GM19240 (cell line): ENCODE results near the gene ALDH1L1.

Experiments used
- DNase-seq: peaks from one replicate; pipeline ENCODE4 v3.0.0; 2011; ENCODE audit warnings: low spot score; ENCODE audit not compliant: insufficient read length

Gene ALDH1L1

DNA sequence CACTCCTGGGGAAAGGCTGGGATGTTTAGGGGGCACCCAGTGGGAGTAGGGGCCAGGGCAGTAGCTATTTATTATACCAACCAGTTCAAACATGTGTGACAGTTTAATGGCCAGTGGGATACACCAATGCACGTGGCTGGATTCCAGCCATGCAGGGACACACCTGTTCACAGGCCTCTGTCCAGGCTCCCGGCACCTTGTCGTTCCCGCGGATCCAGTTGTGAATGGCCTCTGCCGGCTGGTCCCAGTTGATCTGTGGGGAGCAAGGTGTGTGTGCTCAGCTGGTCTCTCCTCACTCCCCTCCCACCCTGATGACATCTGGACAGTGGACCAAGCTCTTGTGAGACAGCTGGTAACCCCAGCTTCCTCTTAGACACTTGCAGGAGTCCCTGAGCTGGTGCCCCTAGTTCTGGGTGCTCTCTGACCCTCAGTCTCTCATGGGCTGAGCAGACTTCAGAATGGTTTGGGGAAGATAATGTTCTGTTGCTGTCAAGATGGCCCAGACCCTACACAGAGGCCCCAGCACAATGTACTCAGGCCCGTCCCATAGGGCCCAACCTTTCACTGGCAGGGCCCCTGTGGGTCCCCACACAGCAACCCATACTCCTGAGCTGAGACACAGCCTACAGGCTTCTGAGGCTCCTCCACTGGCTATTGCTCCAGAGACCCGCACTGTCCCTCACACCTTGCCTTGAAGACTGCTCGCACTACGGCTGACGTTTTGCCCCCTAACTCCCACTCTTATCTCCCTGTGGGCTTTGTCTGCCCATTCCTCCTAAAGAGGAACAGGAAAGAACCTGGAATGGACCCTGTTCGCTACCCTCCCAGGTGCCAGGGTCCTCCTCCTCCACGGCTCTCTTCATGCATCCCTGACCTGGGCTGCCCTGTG is 25.8 kb downstream of the ALDH1L1 start:
- DNase-seq: no peak

DNA sequence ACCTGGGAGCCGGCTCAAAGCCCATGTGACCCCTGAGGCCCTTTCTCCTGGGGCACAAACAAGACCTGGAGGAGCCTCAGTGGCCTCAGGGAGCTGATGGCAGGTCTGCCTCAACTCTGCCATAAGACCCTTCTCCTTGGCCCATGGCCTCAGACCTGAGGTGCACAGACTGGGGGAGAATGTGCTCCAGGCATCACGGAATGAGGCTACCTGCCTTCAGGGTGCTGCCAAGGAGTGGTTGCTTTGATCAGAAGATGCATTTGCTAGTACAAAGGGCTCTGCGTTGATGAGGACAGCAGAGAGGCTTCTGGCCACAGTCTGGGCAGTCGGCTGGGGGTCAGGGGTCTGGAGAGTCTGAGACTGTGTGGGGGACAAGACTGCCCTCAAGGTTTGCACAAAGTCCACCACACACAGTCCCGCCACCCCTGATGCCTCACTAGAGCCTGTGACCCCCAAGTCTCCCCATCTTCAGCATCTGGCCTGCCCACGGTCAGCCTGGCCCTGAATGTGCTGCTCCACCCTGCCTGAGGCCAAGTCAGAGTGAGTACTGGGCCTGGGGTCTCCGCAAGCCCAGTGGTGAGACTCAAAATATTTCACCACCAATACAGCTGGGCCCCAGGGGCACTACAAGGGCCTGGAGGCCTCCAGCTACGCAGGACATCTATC is 26.6 kb downstream of the ALDH1L1 start:
- DNase-seq: no peak

DNA sequence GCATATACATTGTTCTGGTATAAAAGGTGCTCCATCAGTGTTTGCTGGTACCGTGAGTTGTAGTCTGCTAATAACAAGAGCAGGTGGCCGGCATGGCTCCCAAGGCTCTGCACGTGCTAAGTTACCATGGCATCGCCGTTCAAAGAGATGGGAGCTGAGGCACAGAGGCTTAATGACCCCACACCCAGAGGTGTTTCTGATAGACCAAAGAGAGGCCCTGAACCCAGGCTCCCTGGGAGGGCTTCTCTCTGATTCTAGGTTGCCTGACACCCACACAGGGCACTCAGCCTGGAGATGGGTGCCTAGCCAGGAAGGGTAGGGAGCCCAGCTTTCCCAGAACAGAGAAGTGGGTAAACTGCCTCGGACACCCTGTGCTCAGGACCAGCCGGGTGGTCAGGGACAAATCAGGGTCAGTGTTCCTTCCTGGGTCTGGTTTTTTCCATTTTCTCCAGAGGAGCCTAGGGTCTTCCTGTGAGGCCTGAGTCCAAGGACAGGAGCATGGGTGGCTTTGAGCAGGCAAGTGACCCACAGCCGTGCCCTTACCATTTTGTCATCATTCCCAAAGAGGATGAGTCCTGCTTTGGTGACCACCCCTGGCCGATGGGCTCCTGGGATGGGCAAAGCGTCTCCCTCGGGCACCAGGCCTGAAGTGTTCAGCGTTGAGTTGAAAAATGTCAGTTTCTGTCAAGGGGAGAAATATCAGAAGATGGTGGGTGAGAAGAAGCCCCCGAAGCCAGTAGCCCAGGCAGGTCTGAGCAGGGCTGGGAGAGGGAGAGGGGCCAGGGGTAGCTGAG is 27.3 kb downstream of the ALDH1L1 start:
- no peak for DNase-seq

DNA sequence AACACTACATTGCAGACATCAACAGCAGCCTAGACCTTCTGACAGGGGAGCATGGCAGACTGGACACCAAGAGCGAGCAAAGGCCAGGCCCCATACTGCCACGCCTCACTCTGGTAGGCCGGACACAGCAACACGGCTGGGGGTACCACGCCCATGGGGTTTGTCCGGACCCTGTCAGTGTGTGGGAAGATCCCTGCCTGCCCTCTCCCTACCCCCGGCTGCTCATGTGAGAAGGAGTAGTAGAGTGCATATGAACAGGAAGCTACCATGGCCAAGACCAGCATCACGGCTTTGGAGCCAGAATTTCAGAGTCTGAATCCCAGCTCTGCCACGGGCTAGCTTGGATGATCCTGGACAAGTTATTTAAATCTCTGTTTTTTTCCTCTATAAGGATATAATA is 27.9 kb downstream of the ALDH1L1 start:
- DNase-seq: no peak

DNA sequence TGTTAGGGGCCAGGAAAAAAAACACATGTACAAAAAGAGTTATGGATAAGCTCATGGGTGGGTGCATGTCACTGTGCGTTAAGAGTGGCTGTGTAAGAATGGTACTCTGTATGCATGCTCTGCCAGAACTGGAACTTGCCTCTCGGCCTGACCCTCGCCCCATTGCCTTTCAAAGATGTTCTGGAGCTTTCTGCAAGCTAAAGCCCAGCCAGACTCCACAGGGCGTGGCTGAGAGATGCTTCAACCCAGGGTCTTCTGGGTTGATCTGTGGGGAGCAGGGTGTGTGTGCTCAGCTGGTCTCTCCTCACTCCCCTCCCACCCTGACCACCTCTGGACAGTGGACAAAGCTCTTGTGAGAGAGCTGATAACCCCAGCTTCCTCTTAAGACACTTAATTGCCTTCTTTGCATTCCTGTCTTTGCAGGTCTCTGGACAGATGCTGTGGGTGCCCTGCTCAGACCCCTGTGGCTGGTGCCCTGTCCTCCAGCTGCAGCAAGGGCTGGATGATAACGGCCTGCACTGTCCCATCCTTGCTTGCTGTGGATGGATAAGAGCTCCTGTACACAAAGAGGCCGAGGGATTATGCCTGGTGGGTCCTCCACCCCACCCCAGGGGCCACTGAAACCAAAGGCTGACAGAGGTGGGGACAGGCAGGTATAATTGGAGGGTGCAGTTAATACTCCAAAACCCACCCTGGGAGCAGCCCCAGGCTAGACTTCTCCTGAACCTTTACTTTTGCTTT is 28.7 kb downstream of the ALDH1L1 start:
- no peak for DNase-seq

DNA sequence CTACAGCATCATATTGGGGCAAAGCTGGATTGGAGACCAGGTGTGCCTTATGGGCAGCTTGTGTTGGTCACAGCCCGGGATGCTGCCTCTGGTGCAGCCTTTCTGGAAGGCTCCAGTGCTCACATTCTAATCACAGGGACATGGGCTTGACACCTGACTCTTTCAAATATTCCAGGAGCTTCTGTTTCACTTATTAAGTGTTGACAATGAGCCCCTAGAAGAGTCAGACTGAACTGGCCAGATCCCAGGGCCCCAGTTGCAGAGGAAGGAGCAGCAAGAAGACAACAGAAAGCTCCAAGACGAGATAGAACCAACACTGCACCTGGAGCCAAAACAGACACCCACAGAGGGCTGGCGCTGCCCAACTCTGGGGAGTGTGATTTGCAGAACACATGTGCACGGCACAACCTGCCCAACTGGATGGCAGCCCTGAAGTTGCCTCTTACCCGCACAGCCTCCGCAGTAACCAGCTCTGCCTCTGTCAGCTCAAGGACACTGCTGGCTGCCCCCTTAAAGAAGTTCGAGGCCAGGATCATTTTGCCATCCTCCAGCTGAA is 30.3 kb downstream of the ALDH1L1 start:
- no peak for DNase-seq

DNA sequence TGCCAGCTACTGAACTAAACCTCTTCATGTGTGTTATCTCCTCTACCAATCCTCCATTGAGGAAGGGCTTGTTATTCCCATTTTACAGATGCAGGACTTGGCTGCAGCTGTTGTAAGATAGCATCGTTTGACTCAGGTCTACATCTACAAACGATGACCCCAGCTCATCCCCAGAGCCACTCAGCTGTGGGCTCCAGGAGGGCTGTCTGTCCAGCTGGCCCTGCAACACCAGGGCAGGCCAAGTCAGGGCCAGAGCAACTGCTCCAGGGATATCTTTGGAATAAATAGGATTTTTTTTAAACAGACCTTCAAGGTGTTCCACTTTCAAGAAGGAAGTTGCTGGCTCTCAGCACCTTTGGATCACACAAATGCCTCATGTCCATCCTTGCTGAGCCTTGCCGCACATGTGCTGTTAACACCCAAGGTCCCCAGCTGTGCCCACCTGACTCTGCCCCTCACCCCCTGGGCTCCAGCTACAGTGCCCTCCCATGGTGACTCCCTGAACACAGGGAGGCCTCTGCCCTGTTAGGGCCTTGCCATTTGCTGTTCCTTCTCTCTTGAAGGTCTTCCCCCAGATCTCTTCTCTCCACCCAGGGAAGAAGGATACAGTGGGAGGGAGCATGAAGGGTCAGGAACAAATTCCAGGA is 31.0 kb downstream of the ALDH1L1 start:
- DNase-seq: no peak

DNA sequence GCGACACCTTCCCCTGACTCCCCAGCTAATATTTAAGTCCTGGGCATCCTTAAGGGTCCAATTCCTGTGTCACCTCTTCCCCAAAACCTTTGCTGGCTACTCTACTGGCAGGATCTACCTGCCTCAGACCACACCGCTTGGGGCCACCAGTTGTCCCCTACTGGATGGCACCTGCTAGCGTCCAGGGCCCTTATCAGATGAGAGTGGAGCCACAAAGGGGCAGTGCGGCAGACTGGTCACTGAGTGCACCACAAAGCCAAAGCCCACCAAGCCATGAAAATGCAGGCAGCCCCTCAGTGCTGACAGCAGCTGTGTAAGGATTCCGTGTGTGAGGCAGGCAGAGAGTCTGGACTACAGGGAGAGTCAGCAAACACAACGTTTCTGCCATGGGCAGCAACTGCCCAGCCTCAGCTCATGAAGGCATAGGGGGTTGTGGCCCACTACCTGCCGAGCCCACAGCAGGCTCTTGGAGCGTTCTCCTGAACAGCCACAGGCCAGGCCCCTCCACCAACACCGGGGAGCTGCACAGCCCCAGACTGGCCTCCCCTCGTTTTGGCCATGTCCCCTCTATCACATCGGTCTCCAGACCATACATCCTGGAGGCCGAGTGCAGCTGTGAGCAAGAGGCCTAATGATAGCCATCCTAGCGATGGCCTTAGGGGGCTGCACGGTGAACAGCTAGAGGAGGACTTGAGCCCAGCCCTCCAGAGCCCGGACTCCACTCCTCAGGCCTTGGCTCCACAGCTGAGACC is 32.3 kb downstream of the ALDH1L1 start:
- DNase-seq: no peak

DNA sequence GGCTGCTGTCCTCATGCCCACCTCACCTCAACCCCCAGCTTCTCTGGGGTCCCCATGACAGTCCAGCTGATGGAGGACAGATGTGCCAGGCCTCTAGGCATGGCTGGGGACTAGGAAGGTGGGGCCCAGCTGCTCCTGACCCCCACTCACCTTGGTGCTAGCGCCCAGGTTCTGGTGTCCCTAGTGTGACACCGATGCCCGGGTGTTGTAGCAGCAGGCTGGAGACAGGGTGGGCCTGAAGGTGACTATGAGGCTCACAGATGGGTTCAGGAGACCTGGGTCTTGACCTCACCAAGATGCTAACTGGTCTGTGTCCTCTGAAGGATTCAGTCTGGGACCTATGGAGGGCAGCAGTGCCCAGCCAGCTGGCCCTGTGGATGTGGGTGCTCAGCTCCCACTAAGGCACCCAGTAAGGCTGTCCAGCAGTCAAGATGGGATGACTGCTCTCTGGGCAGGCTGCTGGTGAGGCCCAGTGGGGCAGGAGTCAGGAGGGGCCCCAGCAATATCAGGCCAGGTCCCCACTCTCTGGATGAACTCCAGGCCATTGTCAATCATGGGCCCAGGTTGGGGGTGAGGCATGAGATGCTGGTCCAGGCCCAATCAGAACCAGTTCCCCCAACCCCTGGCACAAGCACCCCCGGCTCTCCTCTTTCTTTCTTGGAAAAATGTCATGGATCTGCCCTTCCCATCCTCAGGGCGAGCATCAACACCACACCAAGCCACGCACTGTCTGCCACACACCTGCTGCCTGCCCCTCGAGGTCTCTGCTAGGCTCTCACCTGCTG is 33.0 kb downstream of the ALDH1L1 start:
- no peak for DNase-seq

DNA sequence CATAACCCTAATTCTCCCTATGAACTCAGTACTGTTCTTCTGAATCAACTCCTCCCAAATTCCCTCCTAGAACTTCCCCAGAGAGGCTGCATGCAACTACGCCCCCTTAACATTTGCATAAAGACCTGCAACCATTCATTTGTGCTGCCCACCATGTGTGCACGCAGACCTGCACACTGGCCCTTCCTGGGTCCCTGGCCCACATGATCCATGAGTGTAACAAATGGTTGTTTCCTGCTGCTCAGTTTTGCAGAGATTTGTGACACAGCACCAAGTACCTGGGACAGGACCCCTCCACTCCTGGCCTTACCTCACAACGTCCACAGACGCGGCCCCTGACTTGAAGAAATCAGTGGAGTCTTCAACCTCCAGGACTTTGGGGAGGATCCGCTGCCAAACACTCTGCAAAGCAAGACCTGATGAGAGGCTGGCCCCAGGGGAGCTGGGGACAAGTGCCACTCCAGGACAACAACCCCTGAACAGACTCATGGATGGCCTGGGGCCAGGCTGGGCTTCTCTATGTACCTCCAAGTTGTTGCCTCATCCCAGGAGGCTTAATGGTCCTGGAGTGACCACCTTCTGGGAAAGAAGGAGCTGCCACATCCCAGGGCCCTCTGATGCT is 33.8 kb downstream of the ALDH1L1 start:
- no peak for DNase-seq

DNA sequence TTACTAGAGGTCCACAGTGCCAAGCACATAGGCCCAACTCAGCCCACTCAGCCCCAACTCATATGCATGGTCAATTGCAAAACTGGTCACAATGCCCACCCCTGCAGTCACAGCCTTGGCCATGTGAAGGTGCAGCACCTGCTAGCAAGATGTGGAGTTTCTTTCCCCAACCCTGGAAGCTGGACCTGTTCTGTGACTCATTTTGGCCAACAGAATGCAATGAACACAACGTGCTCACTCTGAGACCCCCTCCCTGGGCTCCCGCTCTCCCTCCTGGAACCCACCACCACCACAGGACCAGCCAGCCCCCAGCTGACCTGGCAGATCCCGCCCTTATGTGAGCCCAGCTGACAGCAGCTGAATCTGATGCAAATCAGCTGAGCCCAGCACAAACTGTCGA is 34.4 kb downstream of the ALDH1L1 start:
- DNase-seq: no peak

DNA sequence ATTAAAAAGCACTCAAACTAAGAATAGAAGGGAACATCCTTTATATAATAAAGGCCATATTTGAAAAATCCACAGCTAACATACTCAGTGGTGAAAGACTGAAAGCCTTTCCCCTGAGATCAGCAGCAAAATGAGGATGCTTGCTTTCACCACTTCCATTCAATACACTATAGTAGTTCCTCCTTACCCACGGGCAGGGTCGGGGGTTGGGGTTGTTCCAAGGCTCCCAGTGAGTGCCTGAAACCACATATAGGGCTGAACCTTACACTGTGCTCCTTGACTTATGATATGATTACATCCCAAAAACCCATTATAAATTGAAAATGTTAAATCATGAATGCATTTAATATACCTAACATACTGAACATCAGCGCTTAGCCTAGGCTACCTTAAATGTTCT is 37.7 kb downstream of the ALDH1L1 start:
- no peak for DNase-seq

DNA sequence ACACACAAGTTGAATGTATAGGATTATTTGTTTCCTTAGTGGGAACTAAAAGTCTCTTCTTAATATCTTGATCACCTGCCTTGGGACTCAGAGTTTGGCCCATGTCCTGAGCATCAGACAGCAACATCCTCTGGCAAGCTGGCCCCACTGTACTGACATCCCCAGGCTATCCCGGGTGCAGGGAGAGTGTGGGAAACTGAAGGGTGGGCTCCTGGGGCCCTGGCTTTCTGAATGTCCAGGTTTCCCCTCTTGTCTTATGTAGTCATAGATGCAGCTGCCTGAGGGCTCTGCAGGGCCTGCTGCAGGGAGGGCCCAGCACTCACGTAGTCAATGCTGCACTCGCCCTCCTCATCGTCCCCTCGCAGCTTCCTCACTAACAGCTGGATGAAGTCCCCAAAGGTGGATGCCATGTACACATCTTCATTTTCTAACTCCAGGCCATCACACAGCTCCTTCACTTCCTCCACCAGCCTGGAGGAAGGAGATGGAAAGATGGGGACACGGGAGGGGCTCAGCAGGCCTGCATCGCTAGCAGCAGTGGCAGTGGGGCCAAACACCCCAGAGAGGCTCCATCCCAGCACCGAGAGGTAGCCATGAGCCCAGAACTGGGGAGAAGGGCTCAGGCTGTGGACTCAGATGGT is 42.8 kb downstream of the ALDH1L1 start:
- no peak for DNase-seq

DNA sequence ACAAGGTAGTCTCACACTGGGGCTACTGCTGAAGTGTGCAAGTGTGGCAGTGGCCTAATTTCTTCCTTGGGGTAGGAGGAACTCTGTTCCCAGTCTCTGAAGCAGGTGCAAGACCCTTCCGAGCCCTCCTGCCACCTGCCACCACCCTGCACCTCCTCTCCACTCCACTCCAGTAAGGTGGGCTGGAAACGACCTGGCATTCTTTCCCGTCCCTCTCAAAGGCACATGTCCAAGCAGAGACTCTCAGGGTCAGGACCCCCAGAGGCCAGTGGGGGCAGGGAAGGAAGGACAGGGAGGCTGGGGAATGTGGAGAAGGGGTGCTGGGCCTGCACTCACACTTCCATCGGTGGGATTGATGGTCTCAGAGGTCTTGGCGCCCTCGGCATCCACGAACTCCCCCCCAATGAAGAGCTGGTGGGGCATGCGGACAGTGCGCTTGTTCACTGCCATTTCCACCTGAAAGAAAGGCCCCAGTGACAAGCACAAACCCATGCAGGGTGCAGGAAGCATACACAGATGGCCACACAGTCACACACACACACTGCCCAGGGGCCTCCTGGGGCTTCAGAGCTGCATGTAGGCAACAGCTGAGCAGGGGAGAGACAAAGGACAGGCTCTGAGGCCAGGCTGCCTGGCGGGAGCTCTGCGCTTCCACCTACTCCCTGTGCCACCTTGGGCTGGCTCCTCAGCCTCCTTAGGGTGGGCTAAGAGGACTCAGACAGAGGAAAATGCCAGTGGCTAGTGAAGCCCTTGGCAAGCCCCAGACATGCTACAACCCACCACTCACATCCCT is 43.8 kb downstream of the ALDH1L1 start:
- DNase-seq: no peak

DNA sequence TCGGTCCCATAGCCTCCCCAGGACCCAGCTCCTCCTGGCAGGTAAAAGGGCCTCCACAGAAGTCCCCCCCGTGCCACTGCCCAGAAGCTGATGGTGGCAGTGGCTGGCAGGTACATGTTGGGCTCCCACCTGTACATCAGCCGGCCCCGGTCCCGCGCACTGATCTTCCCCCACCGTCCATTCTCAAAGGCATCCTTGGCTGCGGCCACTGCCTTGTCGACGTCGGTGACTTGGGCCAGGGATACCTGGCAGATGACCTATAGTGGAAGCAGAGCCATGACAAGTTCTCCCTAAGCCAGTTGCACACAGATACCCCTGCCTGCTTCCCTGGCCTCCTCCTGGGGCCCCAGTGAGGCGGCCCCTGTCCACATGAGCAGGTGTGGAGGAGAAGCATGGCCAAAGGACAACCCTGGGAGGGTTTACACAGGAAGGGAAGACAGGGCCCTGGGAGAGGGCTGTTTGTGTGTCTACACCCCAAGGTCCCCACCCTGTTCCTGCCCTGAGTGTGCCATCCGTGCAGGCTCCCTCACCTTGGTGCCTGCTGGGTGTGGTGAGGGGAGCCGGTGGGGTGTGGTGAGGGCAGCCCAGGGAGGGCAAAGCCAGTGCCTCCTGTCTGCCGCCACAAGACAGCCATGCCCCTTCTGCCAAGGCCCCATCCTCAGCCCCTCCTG is 44.8 kb downstream of the ALDH1L1 start:
- no peak for DNase-seq

DNA sequence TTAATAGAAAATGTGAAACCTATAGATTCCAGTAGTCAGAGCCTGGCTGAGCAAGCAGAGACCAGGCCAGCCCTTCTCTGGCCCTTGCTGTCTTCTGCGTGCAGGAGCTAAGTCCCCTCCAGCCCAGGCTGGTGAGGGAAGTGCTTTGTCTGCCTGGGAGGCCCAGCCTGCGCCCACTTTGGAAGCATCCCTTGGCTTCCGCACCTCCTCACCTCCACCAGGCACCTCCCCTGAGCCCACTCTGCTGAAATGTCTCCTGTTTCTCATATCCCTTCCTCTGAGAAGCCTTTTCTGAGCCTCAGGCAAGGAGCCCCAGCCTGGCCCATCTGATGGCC is 45.3 kb downstream of the ALDH1L1 start:
- no peak for DNase-seq
